Liver (tissue), 9 donors: Measurements from ENCODE around the gene EEFSEC. TPM values are rescaled to one million over a fixed set of nuclear protein-coding genes. Genes with fewer than 3 reads are reported as not detected.

Experiments
- DNase-seq: peaks from one replicate; pipeline ENCODE4 v3.0.0-alpha.2; 2017; ENCODE audit warnings: low spot score
- H3K27ac ChIP-seq, 2 donors: one replicate each; pipeline ENCODE4 v1.7.0; 2013; ENCODE audit warnings: inconsistent platforms in 2 of 2, low read length in 2 of 2, control low read depth in 1 of 2, low read depth in 1 of 2, mild to moderate bottlenecking in 1 of 2
- H3K27me3 ChIP-seq, 4 donors: one replicate each; pipeline versions ENCODE4 v1.6.1 to v1.7.0; 2013; ENCODE audit warnings: low read length in 3 of 4, inconsistent platforms in 1 of 4, mild to moderate bottlenecking in 1 of 4, moderate library complexity in 1 of 4; ENCODE audit not compliant: control insufficient read depth in 4 of 4, insufficient read depth in 4 of 4
- H3K36me3 ChIP-seq, 4 donors: one replicate each; pipeline versions ENCODE4 v1.6.1 to v1.7.0; 2013; ENCODE audit warnings: low read length in 3 of 4, mild to moderate bottlenecking in 3 of 4, low read depth in 1 of 4, moderate library complexity in 1 of 4; ENCODE audit not compliant: control insufficient read depth in 4 of 4, insufficient read depth in 3 of 4
- H3K4me1 ChIP-seq, 4 donors: one replicate each; pipeline versions ENCODE4 v1.6.1 to v1.7.0; 2013; ENCODE audit warnings: low read length in 3 of 4, mild to moderate bottlenecking in 3 of 4, moderate library complexity in 1 of 4; ENCODE audit not compliant: control insufficient read depth in 4 of 4, insufficient read depth in 4 of 4
- H3K4me3 ChIP-seq, 3 donors: one replicate each; pipeline versions ENCODE4 v1.6.1 to v1.7.0; 2013; ENCODE audit warnings: low read length in 3 of 3, control low read depth in 1 of 3, low read depth in 1 of 3, mild to moderate bottlenecking in 1 of 3
- H3K9ac ChIP-seq, 2 donors: one replicate each; pipeline ENCODE4 v1.7.0; 2013; ENCODE audit warnings: low read length in 2 of 2, mild to moderate bottlenecking in 2 of 2, moderate library complexity in 2 of 2, control low read depth in 1 of 2, low read depth in 1 of 2
- H3K9me3 ChIP-seq, 4 donors: one replicate each; pipeline versions ENCODE4 v1.6.1 to v1.7.0; 2013; ENCODE audit warnings: low read length in 3 of 4; ENCODE audit not compliant: control insufficient read depth in 4 of 4
- EGR1 ChIP-seq, 2 donors: IDR thresholded peaks; 2 replicates each; pipeline ENCODE4 v1.6.1; 2016 to 2018; ENCODE audit warnings: antibody characterized with exemption in 2 of 2, low read depth in 2 of 2
- FOXA1 ChIP-seq: IDR thresholded peaks from 2 replicates; pipeline ENCODE4 v1.6.1; 2016; ENCODE audit warnings: antibody characterized with exemption
- FOXA2 ChIP-seq: IDR thresholded peaks from 2 replicates; pipeline ENCODE4 v1.6.1; 2016; ENCODE audit warnings: antibody characterized with exemption
- GABPA ChIP-seq, 2 donors: IDR thresholded peaks in 1 of 2; conservative IDR thresholded peaks in 1 of 2; 2 replicates each; pipeline ENCODE4 v1.6.1; 2016; ENCODE audit warnings: antibody characterized with exemption in 2 of 2, mild to moderate bottlenecking in 1 of 2, moderate library complexity in 1 of 2
- HNF4A ChIP-seq, 2 donors: conservative IDR thresholded peaks; 2 replicates each; pipeline ENCODE4 v1.6.1; 2016; ENCODE audit warnings: antibody characterized with exemption in 2 of 2, mild to moderate bottlenecking in 2 of 2
- HNF4G ChIP-seq: IDR thresholded peaks from 2 replicates; pipeline ENCODE4 v1.6.1; 2016; ENCODE audit warnings: antibody characterized with exemption
- JUND ChIP-seq, 2 donors: IDR thresholded peaks; 2 replicates each; pipeline ENCODE4 v1.6.1; 2016; ENCODE audit warnings: antibody characterized with exemption in 2 of 2
- NR2F2 ChIP-seq: IDR thresholded peaks from 2 replicates; pipeline ENCODE4 v1.6.1; 2016; ENCODE audit warnings: antibody characterized with exemption
- RAD21 ChIP-seq, 2 donors: IDR thresholded peaks; 2 replicates each; pipeline ENCODE4 v1.6.1; 2016; ENCODE audit warnings: antibody characterized with exemption in 2 of 2, mild to moderate bottlenecking in 2 of 2
- RXRA ChIP-seq, 2 donors: IDR thresholded peaks; 2 replicates each; pipeline ENCODE4 v1.6.1; 2017 to 2018; ENCODE audit warnings: antibody characterized with exemption in 2 of 2, mild to moderate bottlenecking in 1 of 2
- SP1 ChIP-seq: IDR thresholded peaks from 2 replicates; pipeline ENCODE4 v1.6.1; 2018; ENCODE audit warnings: antibody characterized with exemption, mild to moderate bottlenecking
- TAF1 ChIP-seq: conservative IDR thresholded peaks from 2 replicates; pipeline ENCODE4 v1.6.1; 2016; ENCODE audit warnings: antibody characterized with exemption, mild to moderate bottlenecking
- YY1 ChIP-seq: IDR thresholded peaks from 2 replicates; pipeline ENCODE4 v1.6.1; 2016; ENCODE audit warnings: antibody characterized with exemption, mild to moderate bottlenecking
- WGBS: extraction: QIAGEN DNeasy Blood & Tissue Kit; methylation state at CpG from one replicate; pipeline ENCODE4 v1.1.7; 2013; 5-methylcytosine and 5-hydroxymethylcytosine counted together
- polyA plus RNA-seq, 2 donors: library from polyadenylated mRNA; stranded (reverse) in 1 of 2; unstranded in 1 of 2; fragments of 200-250 nt in 1 of 2; fragments of >200 nt in 1 of 2; fragmentation: Nextera tagmentation in 1 of 2; extraction: Ambion mirVana in 1 of 2; gene quantifications; one replicate each; pipeline versions ENCODE4 v1.2.1 to v1.2.3, GENCODE V29; 2013 to 2015
- total RNA-seq, 2 donors: library from RNA; depleted of rRNA; stranded (reverse); fragments of >200 nt; gene quantifications; one replicate each; pipeline ENCODE4 v1.2.3, GENCODE V29; 2014
- TF ChIP-seq, protein P1 (sequence below): fragments of 150-350 bp; IDR thresholded peaks from 2 replicates; pipeline ENCODE4 v1.5.1; 2017; ENCODE audit warnings: improper control_type of control experiment, low read depth, low read length; ENCODE audit not compliant: missing input control
- TF ChIP-seq, protein P2 (sequence below): IDR thresholded peaks from 2 replicates; pipeline ENCODE4 v1.6.1; 2016; ENCODE audit warnings: antibody characterized with exemption
- TF ChIP-seq, protein P3 (sequence below): IDR thresholded peaks from 2 replicates; pipeline ENCODE4 v1.6.1; 2016; ENCODE audit warnings: antibody characterized with exemption
- TF ChIP-seq, protein P4 (sequence below): IDR thresholded peaks from 2 replicates; pipeline ENCODE4 v1.6.1; 2016; ENCODE audit warnings: antibody characterized with exemption, mild to moderate bottlenecking
- TF ChIP-seq, protein P5 (sequence below): IDR thresholded peaks from 2 replicates; pipeline ENCODE4 v1.6.1; 2016; ENCODE audit warnings: antibody characterized with exemption
- donor health status: healthy.
- donor health status: healthy.
- donor health status: healthy.
- donor health status: healthy.
- donor health status: healthy.

EEFSEC gene
- total and polyA plus RNA-seq, 4 donors = 8.4 to 13.1 (median 10.7) TPM

DNA sequence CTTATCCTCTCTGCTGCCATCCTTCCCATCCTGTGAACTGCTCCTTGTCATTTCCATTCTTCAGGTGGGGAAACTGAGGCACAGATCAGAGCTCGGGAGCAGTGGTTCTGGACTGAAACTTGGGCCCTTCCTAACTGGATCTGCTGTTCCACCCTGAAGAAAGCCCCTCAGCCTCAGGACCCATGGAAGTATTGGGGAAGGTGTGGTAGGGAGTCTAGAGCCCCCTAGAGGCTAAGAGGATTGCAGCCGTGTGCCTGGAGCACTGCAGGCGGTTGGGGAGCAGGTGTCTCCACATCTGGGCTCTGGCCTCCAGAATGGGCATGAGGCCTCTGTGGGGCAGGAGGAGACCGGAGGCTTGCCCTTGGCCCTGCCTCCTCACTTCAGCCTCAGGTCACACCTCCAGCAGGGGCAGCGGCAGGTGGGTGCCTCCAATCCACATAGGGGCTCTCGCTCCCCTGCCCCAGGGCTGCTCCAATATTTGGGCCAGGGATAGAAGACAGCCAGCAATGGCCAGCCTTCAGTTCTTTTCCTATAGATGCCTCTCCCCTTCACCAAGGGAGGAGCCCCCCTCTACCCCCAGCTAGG lies 285.3 kb downstream of the EEFSEC start:
- H3K4me3 ChIP-seq = no peak overlapping the region
- H3K9me3 ChIP-seq = no peaks in the 10 kb centered on the region
- TF ChIP-seq HNF4G (no peak), FOXA1 (no peak), JUND (IDR thresholded peaks at IDR 0.05) (no peak)
- TF ChIP-seq, protein P1, sequence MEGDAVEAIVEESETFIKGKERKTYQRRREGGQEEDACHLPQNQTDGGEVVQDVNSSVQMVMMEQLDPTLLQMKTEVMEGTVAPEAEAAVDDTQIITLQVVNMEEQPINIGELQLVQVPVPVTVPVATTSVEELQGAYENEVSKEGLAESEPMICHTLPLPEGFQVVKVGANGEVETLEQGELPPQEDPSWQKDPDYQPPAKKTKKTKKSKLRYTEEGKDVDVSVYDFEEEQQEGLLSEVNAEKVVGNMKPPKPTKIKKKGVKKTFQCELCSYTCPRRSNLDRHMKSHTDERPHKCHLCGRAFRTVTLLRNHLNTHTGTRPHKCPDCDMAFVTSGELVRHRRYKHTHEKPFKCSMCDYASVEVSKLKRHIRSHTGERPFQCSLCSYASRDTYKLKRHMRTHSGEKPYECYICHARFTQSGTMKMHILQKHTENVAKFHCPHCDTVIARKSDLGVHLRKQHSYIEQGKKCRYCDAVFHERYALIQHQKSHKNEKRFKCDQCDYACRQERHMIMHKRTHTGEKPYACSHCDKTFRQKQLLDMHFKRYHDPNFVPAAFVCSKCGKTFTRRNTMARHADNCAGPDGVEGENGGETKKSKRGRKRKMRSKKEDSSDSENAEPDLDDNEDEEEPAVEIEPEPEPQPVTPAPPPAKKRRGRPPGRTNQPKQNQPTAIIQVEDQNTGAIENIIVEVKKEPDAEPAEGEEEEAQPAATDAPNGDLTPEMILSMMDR = no peak
- TF ChIP-seq, protein P2, sequence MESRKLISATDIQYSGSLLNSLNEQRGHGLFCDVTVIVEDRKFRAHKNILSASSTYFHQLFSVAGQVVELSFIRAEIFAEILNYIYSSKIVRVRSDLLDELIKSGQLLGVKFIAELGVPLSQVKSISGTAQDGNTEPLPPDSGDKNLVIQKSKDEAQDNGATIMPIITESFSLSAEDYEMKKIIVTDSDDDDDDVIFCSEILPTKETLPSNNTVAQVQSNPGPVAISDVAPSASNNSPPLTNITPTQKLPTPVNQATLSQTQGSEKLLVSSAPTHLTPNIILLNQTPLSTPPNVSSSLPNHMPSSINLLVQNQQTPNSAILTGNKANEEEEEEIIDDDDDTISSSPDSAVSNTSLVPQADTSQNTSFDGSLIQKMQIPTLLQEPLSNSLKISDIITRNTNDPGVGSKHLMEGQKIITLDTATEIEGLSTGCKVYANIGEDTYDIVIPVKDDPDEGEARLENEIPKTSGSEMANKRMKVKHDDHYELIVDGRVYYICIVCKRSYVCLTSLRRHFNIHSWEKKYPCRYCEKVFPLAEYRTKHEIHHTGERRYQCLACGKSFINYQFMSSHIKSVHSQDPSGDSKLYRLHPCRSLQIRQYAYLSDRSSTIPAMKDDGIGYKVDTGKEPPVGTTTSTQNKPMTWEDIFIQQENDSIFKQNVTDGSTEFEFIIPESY = no peak
- no peak overlapping the region for H3K27ac ChIP-seq
- H3K36me3 ChIP-seq = no peaks in the 10 kb centered on the region
- no peak for DNase-seq
- H3K9ac ChIP-seq = no peak overlapping the region
- peaks cover 0 to 3% (median 0%) of the 10 kb centered on the region in 4 donors for H3K27me3 ChIP-seq
- WGBS = 75% methylated on average over 6 of the region's 6 CpGs
- no peaks in the 10 kb centered on the region for H3K4me1 ChIP-seq

DNA sequence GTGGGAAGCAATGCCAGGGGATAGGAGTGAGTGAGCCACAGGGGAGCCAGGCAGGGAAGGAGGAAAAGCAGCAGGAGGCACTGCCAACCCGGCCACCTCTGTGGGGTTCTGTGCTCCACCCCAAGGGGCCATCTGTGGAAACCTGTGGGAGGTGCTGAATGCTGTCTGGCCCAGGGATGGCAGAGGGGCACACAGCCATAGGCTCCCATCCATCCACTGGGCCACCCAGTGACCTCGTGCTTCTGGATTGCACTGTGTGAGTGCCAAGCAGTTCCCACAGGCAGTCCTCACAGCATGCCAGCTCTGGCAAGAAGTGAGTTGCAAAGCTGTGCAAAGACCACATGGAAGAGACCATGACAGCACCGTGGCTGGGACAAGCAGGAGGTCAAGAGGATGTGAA lies 285.9 kb downstream of the EEFSEC start:
- no peaks in the 10 kb centered on the region for H3K27me3 ChIP-seq
- H3K4me3 ChIP-seq = no peak overlapping the region
- no peaks in the 10 kb centered on the region for H3K4me1 ChIP-seq
- DNase-seq = no peak
- no peaks in the 10 kb centered on the region for H3K36me3 ChIP-seq
- H3K9ac ChIP-seq = no peak overlapping the region
- H3K9me3 ChIP-seq = no peaks in the 10 kb centered on the region
- 69% methylated on average over 3 of the region's 3 CpGs for WGBS
- no peak overlapping the region for H3K27ac ChIP-seq
- TF ChIP-seq HNF4A (conservative IDR thresholded peaks at IDR 0.05) (no peak), FOXA2 (no peak), RAD21 (IDR thresholded peaks at IDR 0.05) (no peak), RXRA (IDR thresholded peaks at IDR 0.05) (no peak), GABPA (IDR thresholded peaks at IDR 0.05 in 1 of 2, conservative IDR thresholded peaks at IDR 0.05 in 1 of 2) (no peak), HNF4G (no peak), SP1 (no peak), JUND (IDR thresholded peaks at IDR 0.05) (no peak), YY1 (no peak), EGR1 (IDR thresholded peaks at IDR 0.05; ENCODE audit: low read depth in 2 of 2) (no peak), NR2F2 (no peak), TAF1 (no peak), FOXA1 (no peak)
- TF ChIP-seq, protein P1 = no peak
- TF ChIP-seq, protein P3, sequence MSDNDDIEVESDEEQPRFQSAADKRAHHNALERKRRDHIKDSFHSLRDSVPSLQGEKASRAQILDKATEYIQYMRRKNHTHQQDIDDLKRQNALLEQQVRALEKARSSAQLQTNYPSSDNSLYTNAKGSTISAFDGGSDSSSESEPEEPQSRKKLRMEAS = no peak
- TF ChIP-seq, protein P4, sequence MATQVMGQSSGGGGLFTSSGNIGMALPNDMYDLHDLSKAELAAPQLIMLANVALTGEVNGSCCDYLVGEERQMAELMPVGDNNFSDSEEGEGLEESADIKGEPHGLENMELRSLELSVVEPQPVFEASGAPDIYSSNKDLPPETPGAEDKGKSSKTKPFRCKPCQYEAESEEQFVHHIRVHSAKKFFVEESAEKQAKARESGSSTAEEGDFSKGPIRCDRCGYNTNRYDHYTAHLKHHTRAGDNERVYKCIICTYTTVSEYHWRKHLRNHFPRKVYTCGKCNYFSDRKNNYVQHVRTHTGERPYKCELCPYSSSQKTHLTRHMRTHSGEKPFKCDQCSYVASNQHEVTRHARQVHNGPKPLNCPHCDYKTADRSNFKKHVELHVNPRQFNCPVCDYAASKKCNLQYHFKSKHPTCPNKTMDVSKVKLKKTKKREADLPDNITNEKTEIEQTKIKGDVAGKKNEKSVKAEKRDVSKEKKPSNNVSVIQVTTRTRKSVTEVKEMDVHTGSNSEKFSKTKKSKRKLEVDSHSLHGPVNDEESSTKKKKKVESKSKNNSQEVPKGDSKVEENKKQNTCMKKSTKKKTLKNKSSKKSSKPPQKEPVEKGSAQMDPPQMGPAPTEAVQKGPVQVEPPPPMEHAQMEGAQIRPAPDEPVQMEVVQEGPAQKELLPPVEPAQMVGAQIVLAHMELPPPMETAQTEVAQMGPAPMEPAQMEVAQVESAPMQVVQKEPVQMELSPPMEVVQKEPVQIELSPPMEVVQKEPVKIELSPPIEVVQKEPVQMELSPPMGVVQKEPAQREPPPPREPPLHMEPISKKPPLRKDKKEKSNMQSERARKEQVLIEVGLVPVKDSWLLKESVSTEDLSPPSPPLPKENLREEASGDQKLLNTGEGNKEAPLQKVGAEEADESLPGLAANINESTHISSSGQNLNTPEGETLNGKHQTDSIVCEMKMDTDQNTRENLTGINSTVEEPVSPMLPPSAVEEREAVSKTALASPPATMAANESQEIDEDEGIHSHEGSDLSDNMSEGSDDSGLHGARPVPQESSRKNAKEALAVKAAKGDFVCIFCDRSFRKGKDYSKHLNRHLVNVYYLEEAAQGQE = no peak
- TF ChIP-seq, protein P5, sequence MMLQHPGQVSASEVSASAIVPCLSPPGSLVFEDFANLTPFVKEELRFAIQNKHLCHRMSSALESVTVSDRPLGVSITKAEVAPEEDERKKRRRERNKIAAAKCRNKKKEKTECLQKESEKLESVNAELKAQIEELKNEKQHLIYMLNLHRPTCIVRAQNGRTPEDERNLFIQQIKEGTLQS = no peak
- TF ChIP-seq, protein P2 = no peak
